LNCaP clone FGC (cell line): Measurements from ENCODE around the gene HK3.

Experiments
- DNase-seq: peaks from one replicate; pipeline ENCODE4 v3.0.0-alpha.2; 2011; ENCODE audit warnings: low read depth
- H3K4me3 ChIP-seq: 2 replicates; pipeline ENCODE4 v1.5.1; 2011; ENCODE audit warnings: mild to moderate bottlenecking, low read depth, low read length, control low read depth
- CTCF ChIP-seq: IDR thresholded peaks from 2 replicates; pipeline ENCODE4 v1.5.1; 2012; ENCODE audit warnings: mild to moderate bottlenecking; ENCODE audit not compliant: control insufficient read depth, insufficient read depth; ENCODE audit errors: extremely low read depth

The HK3 gene

GRCh38 chr5:176861276-176861675 is 37.9 kb downstream of the HK3 start:
- TF ChIP-seq CTCF: no peak
- H3K4me3 ChIP-seq: no peak overlapping the region
- no peak for DNase-seq

GRCh38 chr5:176860381-176860780 is 38.8 kb downstream of the HK3 start:
- no peak for DNase-seq
- no peak for TF ChIP-seq CTCF
- H3K4me3 ChIP-seq: no peak overlapping the region

- no peak overlapping the region for H3K4me3 ChIP-seq
- TF ChIP-seq CTCF: no peak
- no peak for DNase-seq
Observed at GRCh38 chr5:176859916-176860315, 39.2 kb downstream of the HK3 start.

GRCh38 chr5:176857894-176858273 is 41.3 kb downstream of the HK3 start:
- no peak overlapping the region for H3K4me3 ChIP-seq
- TF ChIP-seq CTCF: no peak
- DNase-seq: no peak

GRCh38 chr5:176857216-176857893 is 41.8 kb downstream of the HK3 start:
- DNase-seq: no peak
- H3K4me3 ChIP-seq: no peak overlapping the region
- no peak for TF ChIP-seq CTCF

GRCh38 chr5:176856746-176857145 is 42.4 kb downstream of the HK3 start:
- H3K4me3 ChIP-seq: no peak overlapping the region
- DNase-seq: no peak
- TF ChIP-seq CTCF: no peak

- no peak overlapping the region for H3K4me3 ChIP-seq
- TF ChIP-seq CTCF: no peak
- DNase-seq: no peak
Observed at GRCh38 chr5:176855598-176855997, 43.5 kb downstream of the HK3 start.
